Measurements from ENCODE around the gene LYRM9.
"Not testable (repeated sequence)": the region's sequence is repeated elsewhere in the genome, so short reads cannot be mapped to it uniquely, and the experiment has no call there.

The LYRM9 gene

DNA sequence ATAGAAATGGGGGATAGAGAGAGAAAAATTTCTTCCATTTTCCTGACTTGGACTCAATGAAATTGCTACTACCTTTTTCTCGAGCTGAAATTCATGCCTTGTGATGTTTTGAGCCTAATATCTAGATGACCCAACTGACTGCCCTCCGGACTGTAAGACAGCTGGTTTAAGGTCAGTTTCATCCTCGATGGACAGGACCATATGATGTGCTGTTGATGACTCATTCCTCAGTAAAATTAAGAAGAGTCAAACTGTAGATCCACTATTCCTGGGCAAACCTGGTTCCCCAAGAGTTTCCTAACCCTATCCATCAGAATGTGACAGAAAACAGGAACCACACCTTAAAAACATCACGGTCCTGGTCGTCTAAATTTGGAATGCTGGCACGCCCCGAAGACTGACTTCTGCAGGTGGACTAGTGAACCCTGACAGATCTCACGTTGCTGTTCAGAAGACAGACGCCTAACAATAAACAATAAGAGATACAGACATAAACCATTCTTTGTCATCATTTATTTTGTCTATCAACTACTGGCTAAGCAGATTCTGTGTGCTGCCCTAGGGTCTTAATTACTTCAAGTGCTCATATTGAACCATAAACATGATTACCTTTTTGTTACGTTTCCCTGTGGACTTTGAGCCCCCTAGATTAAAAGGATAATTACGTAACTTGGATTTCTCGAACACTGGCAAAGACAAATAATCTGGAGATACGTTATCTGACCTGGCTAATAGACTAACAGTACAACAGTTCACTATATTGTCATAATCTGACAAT lies 47.7 kb downstream of the LYRM9 start:
- Histone ChIP-seq H3K9ac (ENCODE audit: low read length) (no peak overlapping the region), H3K4me3 (ENCODE audit: low read length) (no peak overlapping the region), H3K4me1 (ENCODE audit: control insufficient read depth, insufficient read depth, low read length) (no peaks in the 10 kb centered on the region), H3K27ac (ENCODE audit: low read depth, low read length) (no peak overlapping the region), H3K36me3 (ENCODE audit: control insufficient read depth, insufficient read depth, low read length) (no peaks in the 10 kb centered on the region), H3K27me3 (ENCODE audit: control insufficient read depth, insufficient read depth, low read length) (no peaks in the 10 kb centered on the region)

DNA sequence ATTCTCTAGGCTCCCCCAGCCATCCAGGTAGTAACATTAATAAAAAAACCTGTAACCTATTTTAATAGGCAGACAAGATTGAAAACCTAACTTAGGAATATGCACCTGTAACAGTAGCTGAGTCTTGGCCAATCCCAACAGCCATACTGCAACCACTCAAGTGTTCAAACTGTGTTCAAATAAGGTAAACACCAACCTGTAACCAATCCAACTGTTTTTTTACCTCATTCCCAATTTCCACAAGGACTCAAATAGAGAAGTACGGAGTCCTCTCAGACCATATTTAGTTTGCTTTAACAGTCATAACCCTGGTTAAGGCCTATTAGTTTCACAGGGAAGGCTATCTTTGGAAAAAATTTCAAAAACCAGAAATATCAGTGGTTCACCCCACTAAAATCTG lies 52.5 kb downstream of the LYRM9 start:
- Histone ChIP-seq H3K27me3 (ENCODE audit: control insufficient read depth, insufficient read depth, low read length) (no peaks in the 10 kb centered on the region), H3K4me1 (ENCODE audit: control insufficient read depth, insufficient read depth, low read length) (no peaks in the 10 kb centered on the region), H3K36me3 (ENCODE audit: control insufficient read depth, insufficient read depth, low read length) (no peaks in the 10 kb centered on the region), H3K4me3 (ENCODE audit: low read length) (no peak overlapping the region), H3K27ac (ENCODE audit: low read depth, low read length) (no peak overlapping the region), H3K9ac (ENCODE audit: low read length) (no peak overlapping the region)

- H3K27ac ChIP-seq (ENCODE audit: low read depth, low read length); H3K4me1 ChIP-seq (ENCODE audit: control insufficient read depth, insufficient read depth, low read length); H3K9ac ChIP-seq (ENCODE audit: low read length); H3K4me3 ChIP-seq (ENCODE audit: low read length); H3K36me3 ChIP-seq (ENCODE audit: control insufficient read depth, insufficient read depth, low read length); H3K27me3 ChIP-seq (ENCODE audit: control insufficient read depth, insufficient read depth, low read length): not testable (repeated sequence)
Observed at GRCh38 chr17:27840406-27840678, 52.8 kb downstream of the LYRM9 start.

DNA sequence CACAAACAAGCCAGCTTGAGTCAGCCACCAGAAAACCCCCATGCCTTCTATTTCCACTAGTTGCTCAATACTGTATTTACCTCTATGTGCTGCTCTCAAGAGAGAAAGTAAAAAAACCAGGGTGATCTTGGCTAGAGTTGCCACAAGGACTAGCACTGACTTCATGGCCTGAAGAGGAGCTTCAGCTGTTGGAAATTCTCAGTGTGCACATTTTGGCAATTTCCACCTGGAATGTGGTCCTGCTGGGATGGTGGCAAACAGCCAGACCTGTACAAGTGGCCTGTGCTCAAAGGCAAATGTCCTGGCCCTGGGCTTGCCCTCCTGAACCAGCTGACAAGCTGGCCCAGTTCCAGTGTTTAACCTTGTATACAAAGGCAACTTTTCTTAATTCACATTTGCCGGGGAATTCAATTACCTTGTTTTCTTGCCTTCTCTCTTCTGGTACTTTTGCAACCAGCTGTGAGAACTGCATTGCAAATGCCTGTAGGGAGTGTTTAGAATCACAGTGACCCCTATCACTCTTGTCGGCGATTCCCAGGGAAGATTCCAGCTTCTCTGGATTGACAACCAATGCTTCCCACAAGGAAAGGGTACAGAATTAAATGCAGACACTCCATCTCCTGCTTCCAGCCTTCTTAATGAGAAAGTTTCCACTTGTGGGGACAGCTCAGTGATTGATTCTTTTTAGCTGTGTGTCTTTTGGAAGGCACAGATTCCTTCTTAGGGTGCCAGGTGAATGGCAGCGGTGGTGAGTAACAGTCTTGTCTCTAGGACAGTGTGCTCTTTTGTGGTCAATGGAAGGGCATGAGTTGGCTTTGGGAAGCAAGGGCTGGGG lies 53.4 kb downstream of the LYRM9 start:
- not testable (repeated sequence) for H3K27ac ChIP-seq (ENCODE audit: low read depth, low read length); H3K4me3 ChIP-seq (ENCODE audit: low read length); H3K9ac ChIP-seq (ENCODE audit: low read length); H3K4me1 ChIP-seq (ENCODE audit: control insufficient read depth, insufficient read depth, low read length); H3K36me3 ChIP-seq (ENCODE audit: control insufficient read depth, insufficient read depth, low read length); H3K27me3 ChIP-seq (ENCODE audit: control insufficient read depth, insufficient read depth, low read length)

DNA sequence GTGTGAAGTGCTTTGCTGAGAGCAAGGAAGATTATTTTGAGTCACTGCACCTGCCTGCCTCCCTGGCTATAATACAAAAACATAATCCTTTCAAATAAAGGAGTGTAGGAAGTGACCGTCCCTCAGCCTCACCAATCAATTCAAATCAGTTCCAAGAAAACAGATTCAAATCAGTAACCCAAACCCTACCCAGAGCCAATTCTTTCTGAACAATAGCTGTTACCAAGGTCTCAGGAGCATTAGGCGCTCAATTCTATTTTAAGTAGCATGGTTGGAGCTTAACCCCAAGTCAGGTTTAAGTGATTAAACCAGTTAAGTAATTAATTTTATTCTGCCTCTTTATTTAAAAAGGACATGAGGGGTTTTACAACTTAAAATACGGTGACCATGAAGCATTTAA lies 54.6 kb downstream of the LYRM9 start:
- H3K4me3 ChIP-seq (ENCODE audit: low read length); H3K27me3 ChIP-seq (ENCODE audit: control insufficient read depth, insufficient read depth, low read length); H3K9ac ChIP-seq (ENCODE audit: low read length); H3K27ac ChIP-seq (ENCODE audit: low read depth, low read length); H3K36me3 ChIP-seq (ENCODE audit: control insufficient read depth, insufficient read depth, low read length); H3K4me1 ChIP-seq (ENCODE audit: control insufficient read depth, insufficient read depth, low read length): not testable (repeated sequence)

- H3K4me3 ChIP-seq (ENCODE audit: low read length); H3K27ac ChIP-seq (ENCODE audit: low read depth, low read length); H3K4me1 ChIP-seq (ENCODE audit: control insufficient read depth, insufficient read depth, low read length); H3K36me3 ChIP-seq (ENCODE audit: control insufficient read depth, insufficient read depth, low read length); H3K27me3 ChIP-seq (ENCODE audit: control insufficient read depth, insufficient read depth, low read length); H3K9ac ChIP-seq (ENCODE audit: low read length): not testable (repeated sequence)
Observed at GRCh38 chr17:27837769-27838168, 55.4 kb downstream of the LYRM9 start.

DNA sequence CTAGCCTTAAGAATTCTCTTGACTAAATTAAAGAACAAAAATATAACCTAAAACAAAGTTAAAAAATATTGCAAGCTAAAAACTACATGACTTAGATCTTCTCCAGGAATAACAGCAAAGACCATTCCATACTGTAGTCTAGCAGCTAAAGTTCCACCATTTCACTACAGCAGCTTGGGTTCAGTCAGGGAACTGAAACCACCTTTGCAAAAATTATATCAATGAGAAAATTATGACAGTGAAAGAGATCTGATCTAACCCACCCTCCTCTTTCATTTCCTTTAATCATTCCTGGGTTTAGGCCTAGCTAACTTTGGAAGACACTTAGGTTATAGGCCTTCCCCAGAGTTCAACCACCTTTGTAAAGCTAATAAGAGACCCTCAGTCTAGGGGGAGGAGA lies 56.5 kb downstream of the LYRM9 start:
- Histone ChIP-seq H3K27ac (ENCODE audit: low read depth, low read length) (no peak overlapping the region), H3K27me3 (ENCODE audit: control insufficient read depth, insufficient read depth, low read length) (no peaks in the 10 kb centered on the region), H3K9ac (ENCODE audit: low read length) (no peak overlapping the region), H3K4me3 (ENCODE audit: low read length) (no peak overlapping the region), H3K36me3 (ENCODE audit: control insufficient read depth, insufficient read depth, low read length) (no peaks in the 10 kb centered on the region), H3K4me1 (ENCODE audit: control insufficient read depth, insufficient read depth, low read length) (no peaks in the 10 kb centered on the region)

DNA sequence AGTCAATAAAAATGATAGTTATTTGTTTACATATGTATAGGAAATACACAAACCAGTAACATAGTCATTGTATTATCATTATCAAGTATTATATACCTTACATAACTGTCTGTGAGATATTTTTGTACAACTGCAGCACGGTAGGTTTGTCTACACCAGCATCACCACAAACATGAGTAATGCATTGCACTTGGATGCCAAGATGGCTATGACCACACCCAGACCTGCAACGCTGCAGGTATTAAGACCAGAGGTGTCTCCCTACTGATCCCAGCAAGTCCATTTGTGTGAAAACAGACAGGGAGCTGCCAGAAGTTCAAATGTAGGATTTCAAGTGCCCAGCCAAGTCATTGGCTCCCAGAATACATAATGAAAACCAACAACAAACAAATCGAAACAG lies 58.6 kb downstream of the LYRM9 start:
- Histone ChIP-seq H3K4me1 (ENCODE audit: control insufficient read depth, insufficient read depth, low read length) (no peaks in the 10 kb centered on the region), H3K27ac (ENCODE audit: low read depth, low read length) (no peak overlapping the region), H3K27me3 (ENCODE audit: control insufficient read depth, insufficient read depth, low read length) (no peaks in the 10 kb centered on the region), H3K9ac (ENCODE audit: low read length) (no peak overlapping the region), H3K4me3 (ENCODE audit: low read length) (no peak overlapping the region), H3K36me3 (ENCODE audit: control insufficient read depth, insufficient read depth, low read length) (no peaks in the 10 kb centered on the region)

DNA sequence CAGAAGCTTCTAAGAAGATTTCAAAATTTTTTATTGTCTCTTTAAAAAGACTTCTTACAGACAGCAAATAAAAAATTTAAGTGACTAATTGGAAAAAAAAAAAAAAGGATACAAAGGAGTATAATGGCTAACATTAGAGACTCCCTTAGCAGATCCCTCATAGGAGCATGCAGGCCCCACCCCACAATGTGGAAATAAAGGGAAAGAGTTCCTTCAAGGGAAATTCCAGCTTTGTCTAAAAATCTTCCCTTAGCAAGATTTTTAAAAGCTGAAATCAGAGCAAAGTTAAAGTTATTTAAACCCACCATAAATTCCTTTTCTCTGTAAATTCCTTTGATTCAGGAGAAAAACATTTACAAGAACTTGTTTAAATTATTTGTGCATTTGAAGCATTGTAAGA lies 60.3 kb downstream of the LYRM9 start:
- Histone ChIP-seq H3K36me3 (ENCODE audit: control insufficient read depth, insufficient read depth, low read length) (no peaks in the 10 kb centered on the region), H3K4me3 (ENCODE audit: low read length) (no peak overlapping the region), H3K4me1 (ENCODE audit: control insufficient read depth, insufficient read depth, low read length) (no peaks in the 10 kb centered on the region), H3K27ac (ENCODE audit: low read depth, low read length) (no peak overlapping the region), H3K27me3 (ENCODE audit: control insufficient read depth, insufficient read depth, low read length) (no peaks in the 10 kb centered on the region), H3K9ac (ENCODE audit: low read length) (no peak overlapping the region)

- not testable (repeated sequence) for H3K27ac ChIP-seq (ENCODE audit: low read depth, low read length); H3K4me3 ChIP-seq (ENCODE audit: low read length); H3K4me1 ChIP-seq (ENCODE audit: control insufficient read depth, insufficient read depth, low read length); H3K36me3 ChIP-seq (ENCODE audit: control insufficient read depth, insufficient read depth, low read length); H3K27me3 ChIP-seq (ENCODE audit: control insufficient read depth, insufficient read depth, low read length); H3K9ac ChIP-seq (ENCODE audit: low read length)
Observed at GRCh38 chr17:27829888-27830287, 63.3 kb downstream of the LYRM9 start.

DNA sequence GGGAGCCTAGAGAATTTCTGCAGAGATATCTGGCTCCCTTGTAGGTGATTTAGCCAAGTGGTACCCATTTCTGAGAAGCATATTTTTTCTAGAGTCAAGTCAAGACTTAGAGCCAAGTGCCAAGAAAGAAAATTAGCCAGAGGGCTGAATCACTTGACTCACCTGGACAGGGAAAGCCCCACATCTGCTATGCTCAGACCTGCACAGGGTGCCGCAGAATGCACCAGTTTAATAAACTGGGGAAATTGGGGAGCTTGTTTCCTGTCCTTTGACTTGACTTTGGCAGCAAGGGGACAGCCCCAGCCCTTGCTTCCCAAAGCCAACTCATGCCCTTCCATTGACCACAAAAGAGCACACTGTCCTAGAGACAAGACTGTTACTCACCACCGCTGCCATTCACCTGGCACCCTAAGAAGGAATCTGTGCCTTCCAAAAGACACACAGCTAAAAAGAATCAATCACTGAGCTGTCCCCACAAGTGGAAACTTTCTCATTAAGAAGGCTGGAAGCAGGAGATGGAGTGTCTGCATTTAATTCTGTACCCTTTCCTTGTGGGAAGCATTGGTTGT lies 63.9 kb downstream of the LYRM9 start:
- not testable (repeated sequence) for H3K4me3 ChIP-seq (ENCODE audit: low read length); H3K9ac ChIP-seq (ENCODE audit: low read length); H3K4me1 ChIP-seq (ENCODE audit: control insufficient read depth, insufficient read depth, low read length); H3K36me3 ChIP-seq (ENCODE audit: control insufficient read depth, insufficient read depth, low read length); H3K27ac ChIP-seq (ENCODE audit: low read depth, low read length); H3K27me3 ChIP-seq (ENCODE audit: control insufficient read depth, insufficient read depth, low read length)

Data from rectal smooth muscle tissue (tissue), 1 donor.